22Rv1 (cell line): ENCODE data around the gene CLSTN3.
A peak's percentile ranks its signal among the peaks of the same experiment; 100 is the strongest.

ENCODE experiments used
- ZFX ChIP-seq: fragments of 450-650 bp; IDR thresholded peaks from 2 replicates; pipeline ENCODE4 v1.6.1; 2017; ENCODE audit warnings: antibody characterized with exemption, borderline replicate concordance
- TF ChIP-seq, protein P1 (sequence below): fragments of 450-650 bp; IDR thresholded peaks from 2 replicates; pipeline ENCODE4 v1.5.1; 2017; ENCODE audit warnings: mild to moderate bottlenecking

DNA sequence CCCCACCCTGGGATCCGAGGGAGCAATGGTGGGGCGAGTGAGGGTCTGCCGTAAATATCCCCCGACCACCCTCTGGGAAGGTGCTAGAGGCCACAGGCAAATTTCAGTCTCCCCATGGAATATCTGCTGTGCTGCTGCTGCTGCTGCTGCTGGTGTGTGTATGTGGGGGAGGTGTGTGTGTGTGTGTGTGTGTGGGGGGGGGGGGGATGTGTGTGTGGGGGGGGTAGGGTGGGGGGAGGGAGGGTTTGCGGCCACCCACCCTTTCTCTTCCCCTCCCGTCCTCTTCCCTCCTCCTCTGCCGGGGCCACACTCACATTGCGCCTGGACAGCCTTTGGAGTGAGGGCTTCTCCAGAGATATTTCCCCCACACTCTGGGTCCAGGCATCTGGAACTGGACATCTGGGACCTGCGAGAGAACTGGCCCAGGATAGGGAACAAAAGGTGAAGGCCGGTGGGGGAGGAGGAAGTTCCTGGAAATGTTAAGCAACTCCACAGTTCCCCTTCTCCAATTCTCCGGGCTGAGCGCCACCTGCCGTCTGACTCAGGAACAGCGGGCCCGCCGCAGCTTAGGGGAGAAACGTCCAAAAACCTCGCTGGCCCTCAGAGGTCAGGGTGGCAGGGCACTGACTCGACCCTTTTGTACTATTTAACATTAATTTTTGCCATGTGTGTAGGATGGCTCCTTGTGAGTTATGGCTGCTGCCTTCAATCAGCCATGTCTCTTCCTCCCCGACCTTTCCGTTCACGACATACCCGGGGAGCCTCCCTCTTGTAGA, 21.2 kb upstream of the CLSTN3 start, which contains the start of gene C1RL:
- TF ChIP-seq, protein P1, sequence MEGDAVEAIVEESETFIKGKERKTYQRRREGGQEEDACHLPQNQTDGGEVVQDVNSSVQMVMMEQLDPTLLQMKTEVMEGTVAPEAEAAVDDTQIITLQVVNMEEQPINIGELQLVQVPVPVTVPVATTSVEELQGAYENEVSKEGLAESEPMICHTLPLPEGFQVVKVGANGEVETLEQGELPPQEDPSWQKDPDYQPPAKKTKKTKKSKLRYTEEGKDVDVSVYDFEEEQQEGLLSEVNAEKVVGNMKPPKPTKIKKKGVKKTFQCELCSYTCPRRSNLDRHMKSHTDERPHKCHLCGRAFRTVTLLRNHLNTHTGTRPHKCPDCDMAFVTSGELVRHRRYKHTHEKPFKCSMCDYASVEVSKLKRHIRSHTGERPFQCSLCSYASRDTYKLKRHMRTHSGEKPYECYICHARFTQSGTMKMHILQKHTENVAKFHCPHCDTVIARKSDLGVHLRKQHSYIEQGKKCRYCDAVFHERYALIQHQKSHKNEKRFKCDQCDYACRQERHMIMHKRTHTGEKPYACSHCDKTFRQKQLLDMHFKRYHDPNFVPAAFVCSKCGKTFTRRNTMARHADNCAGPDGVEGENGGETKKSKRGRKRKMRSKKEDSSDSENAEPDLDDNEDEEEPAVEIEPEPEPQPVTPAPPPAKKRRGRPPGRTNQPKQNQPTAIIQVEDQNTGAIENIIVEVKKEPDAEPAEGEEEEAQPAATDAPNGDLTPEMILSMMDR = peak; percentile 98
- no peak for TF ChIP-seq ZFX
